Islet precursor cell (in vitro differentiated cells): ENCODE measurements around the gene KIAA0930.
A peak's percentile ranks its signal among the peaks of the same experiment; 100 is the strongest.
"Not testable (repeated sequence)": the region's sequence is repeated elsewhere in the genome, so short reads cannot be mapped to it uniquely, and the experiment has no call there.

Source experiments
- DNase-seq: peaks from one replicate; pipeline ENCODE4 v3.0.0-alpha.2; 2018

KIAA0930 gene

DNA sequence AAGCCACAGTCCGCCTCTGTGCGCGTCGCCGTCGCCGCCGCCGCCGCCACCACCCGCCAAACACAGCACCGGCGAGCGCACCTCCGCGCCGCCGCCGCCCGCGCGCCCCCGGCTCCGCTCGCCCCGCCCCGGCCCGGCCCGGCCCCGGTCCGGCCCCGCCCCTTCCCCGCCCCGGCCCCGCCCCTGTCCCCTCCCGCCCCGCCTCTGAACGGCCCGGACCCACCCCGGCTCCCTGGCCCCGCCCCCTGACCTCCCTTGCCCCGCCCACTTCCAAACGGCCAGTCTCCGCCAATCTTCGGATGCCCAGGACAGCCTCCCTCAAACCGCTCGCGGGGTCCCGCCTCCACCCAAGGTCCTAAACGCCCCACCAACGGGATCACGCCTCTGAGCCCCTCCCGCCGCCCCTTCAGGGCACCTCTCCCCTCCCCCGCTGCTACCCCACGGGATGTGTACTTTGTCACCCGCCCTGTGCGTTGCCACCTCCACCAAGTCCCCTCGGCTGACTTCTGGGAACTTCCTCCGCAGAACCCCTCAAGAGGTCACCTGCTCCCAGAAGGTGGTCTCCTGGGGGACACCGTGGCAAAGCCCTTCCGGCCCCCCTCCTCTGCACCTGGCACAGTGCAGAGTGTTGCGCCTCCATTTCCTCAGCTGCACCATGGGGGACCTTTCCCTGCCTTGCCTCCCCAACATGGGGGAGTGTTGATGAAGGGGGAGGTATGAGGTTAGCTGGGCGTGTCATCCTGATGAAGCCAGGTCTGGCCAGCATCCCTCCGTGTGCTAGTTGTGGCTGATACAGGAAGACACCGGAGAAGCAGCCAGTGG lies at the start of gene KIAA0930:
TSS of gene KIAA0930 (minus strand) at position 85 of the 822 bp plus-strand sequence. CDS start 191 bp downstream, outside the sequence.
- DNase-seq = peak; percentile 87

DNA sequence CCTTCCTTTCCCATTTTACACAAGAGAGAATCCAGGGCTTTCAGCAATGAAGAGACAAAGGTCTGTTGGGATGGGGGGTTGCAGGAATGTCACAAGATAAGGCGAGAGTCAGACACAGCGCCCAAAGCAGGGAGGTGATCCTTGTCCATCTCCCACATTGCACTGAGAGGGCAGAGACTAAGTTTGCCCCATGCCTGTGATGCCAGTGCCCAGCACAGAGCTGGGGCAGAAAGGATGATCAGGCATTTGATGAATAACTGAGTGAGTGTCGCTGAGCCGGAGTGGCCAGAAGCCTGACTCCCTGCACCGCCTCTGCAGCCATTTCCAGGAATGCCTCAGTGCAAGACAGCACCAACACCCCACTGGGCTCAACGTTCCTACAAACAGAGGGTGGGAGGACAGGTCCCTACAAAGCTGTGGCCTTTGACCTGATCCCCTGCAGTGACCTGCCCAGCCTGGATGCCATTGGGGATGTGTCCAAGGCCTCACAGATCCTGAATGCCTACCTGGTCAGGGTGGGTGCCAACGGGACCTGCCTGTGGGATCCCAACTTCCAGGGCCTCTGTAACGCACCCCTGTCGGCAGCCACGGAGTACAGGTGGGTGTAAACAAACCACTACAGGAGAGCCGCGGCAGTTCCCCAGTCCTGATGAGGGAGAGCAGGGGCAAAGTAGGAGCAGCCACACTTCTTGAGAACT lies 46.3 kb upstream of the KIAA0930 start:
- no peak for DNase-seq

DNA sequence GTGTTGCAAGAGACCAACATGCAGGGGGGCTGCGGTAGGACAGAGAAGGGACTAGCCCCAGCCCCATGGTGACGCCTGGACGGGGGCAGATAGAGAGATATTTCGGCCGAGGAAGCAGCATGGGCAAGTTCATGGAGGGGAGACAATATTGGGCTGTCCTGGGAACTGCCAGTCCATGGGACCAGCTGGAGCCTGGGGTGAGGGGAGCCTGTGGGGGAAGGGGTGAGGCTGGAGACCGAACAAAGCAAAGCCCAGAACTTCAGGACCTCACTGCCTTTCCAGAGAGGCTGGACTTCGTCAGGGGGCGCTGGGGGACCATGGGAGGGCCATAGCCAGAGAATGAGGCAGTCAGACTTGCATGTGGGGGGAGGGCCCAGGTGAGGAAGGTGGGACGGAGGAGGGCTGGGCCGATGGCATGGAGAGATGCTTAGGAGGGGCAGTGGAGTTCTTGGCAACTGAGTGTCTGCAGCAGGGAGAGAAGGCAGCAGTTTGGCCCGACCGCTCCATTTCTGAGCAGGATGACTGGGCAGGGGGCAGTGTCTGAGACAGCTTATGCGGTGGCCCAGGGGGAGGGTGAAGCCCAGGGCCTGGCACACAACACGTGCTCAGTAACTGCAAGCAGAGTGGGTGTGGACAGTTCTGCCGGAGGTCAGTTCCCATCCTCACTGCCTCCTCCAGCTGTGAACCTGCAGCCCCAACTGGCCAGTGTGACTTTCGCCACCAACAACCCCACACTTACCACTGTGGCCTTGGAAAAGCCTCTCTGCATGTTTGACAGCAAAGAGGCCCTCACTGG lies 44.8 kb upstream of the KIAA0930 start:
- DNase-seq = no peak

DNA sequence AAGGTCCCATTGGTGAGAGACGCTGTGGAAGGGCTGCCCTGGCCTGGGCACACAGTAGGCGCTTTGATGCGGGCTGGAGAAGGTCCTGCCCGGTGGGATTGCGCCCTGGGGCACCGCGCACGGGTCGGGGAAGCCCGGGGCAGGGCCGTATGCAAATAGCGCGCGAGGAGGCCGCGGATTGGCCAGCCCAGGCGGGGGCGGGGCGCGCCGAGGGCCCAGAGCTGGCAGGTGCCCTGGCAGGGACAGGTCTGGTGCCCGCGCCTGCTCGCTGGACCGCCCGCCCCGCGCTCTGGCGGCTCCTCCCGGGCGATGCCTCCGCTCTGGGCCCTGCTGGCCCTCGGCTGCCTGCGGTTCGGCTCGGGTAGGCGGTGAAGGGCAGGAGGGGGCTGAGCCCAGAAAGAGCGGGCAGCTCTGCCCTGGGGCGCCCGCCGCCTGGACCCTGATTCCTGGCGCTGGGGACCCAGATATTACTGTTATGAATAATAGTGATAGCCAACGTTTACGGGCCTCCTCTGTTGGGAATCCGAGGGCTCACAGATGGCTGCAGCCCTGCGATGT lies 44.1 kb upstream of the KIAA0930 start, which contains the start of gene UPK3A:
TSS of gene UPK3A (plus strand) at position 245 of the 558 bp plus-strand sequence. CDS start at position 310, 65 bp downstream.
- peak; percentile 86 for DNase-seq

DNA sequence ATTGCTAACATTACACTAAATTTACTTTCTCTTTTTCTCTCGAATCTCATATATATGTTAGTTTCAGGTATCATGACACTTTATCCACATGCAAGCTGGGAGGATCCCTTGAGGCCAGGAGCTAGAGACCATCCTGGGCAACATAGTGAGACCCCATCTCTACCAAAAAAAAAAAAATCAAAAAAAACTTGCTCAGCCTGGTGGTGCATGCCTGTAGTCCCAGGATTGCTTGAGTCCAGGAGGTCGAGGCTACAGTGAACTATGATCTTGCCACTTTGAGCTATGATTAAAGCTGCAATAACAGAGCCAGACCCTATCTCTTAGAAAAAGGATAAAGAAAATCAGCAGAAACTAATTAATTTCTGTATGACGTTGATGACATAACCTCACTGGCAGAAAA lies 40.3 kb upstream of the KIAA0930 start:
- DNase-seq = no peak

DNA sequence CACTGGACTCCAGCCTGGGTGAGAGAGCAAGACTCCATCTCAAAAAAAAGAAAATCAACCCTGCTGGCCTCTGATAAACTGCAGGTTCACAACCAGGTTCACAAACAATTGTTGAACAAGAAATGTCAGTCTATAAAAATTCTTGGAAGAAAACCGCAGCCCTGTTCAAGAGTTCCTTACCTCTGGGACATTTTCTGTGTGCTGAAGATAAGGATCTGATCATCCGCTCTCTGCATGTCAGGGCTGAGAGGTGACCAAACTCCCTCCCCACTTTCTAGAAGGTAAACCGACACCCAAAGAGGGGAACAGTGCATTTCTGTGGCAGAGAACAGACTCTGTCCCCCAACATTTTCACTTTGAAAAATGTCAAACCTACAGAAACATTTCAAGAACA lies 39.9 kb upstream of the KIAA0930 start:
- no peak for DNase-seq

DNA sequence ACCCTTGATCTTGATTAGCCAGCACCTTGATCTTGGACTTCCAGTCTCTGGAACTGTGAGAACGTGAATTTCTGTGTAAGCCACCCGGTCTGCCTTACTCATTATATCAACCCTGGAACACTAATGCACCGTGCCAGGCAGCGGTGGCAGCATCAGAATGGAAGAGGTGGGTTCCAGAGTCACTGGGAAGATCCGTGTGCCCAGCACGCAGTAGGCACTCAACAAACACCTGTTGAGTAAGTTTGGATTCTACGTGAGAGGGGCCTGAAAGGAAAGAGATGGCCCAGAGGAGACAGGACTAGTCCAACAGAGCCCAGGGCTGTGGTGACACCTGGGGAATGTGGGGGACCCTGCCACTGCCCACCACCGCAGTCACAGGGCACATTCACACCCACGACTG lies 37.4 kb upstream of the KIAA0930 start:
- no peak for DNase-seq

DNA sequence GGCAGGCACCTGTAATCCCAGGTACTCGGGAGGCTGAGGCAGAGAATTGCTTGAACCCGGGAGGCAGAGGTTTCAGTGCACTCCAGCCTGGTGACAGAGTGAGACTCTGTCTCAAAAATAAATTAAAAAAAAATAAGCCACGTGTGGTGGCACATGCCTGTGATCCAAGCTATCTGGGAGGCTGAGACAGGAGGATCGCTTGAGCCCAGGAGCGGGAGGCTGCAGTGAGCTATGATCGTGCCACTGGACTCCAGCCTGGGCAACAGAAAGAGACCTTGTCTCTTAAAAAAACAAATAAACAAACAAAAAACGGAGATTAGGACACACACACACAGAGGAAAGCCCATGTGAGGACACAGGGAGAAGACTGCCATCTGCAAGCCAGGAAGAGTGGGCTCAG lies 37.0 kb upstream of the KIAA0930 start:
- DNase-seq = not testable (repeated sequence)

DNA sequence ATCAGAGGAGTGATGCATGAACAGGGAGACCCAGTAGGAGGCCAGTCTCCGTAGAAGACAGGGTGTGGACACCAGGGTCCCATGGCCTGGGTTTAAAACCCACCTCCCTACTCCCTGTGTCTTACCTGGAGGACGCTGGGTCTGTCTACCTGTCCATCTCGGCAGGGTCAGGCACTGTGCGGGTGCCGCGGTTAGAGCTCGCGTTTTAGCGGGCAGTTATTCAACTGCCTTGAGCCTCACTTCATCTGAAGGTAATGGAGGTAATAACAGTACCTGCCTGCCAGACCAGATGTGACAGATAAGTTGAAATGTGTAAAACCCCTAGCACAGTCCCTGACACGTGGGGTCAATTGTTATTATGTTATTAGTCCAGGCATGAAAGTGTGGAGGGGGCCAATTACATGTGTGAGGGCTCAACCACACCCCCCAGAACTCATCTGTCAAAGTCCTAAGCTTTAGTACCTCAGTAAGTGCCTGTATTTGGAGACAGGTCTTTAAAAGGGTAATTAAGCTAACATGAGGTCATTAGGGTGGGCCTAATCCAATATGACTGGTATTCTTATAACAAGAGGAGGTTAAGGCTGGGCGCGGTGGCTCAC lies 35.9 kb upstream of the KIAA0930 start:
- peak; percentile 51 for DNase-seq

DNA sequence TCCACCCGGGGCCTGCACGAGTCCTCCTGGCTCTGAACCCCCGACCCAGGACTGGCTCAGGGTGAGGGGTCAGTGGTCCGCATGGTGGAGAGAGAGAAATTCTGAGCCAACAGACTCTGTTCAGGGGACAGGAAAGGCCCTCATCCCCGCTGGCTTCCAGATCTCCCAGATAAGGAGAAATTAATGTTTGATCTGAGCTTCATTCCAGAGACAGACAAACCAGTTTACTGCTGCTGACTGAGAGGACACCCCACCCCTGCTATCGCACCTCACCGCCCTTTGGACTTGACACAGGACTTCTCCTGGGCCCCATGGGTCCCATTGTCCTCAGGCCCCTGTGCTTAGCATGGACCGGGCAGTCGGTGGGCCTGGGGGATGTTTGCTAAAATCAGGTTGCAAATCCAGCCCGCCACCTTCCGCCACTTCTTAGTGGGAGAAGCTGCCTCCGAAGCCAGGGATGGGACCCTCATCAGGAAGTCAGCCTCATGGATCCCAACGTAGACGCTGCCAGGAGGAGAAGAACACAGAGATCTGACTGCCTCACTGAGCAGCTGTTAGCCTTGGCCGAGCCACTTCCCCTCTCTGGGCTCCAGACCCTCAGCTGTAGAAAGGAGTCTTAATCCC lies 32.9 kb upstream of the KIAA0930 start:
- peak; percentile 43 for DNase-seq

DNA sequence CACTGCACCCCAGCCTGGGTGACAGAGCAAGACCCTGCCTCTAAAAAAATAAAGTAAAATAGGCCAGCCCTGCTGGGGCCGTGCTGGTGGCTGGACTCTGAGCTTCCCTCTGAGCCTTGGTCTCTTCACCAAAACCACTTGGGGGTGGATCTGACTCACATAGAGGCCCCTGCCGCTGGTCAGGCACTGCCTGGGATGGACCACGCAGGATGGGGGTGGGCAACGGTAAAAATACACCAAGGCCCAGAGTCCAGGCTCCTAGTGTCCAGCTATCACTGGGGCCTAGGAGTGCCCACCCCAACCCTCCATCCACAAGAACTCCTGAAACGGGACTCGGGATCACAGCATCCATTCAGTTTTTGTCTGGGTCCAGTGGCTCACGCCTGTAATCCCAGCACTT lies 31.8 kb upstream of the KIAA0930 start:
- DNase-seq = peak; percentile 37

DNA sequence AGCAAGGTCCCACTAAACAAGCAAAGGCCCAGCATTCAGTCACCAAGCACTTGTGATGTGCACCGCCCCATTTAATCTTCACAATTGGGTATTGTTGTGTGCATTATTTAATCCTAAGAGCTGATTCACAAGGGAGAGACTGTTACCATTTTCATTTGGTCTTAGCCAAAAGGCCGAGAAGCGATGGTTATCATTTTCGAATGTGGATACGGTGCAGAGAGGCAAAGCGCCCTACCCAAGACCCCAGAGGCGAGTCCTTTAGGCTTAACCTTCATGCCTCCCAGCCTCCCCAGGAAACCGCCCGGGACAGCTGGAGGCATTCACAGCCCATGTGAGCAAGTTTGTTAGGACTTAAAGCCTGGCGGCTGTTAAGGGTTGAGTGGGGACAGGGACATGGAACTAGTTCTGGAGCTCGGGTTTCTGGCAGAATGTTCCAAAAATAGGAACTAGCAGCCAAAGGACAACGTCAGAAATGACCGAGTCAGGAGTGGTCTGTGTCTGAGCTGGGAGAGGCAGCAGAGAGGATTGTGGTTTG lies 31.0 kb upstream of the KIAA0930 start:
- peak; percentile 46 for DNase-seq

DNA sequence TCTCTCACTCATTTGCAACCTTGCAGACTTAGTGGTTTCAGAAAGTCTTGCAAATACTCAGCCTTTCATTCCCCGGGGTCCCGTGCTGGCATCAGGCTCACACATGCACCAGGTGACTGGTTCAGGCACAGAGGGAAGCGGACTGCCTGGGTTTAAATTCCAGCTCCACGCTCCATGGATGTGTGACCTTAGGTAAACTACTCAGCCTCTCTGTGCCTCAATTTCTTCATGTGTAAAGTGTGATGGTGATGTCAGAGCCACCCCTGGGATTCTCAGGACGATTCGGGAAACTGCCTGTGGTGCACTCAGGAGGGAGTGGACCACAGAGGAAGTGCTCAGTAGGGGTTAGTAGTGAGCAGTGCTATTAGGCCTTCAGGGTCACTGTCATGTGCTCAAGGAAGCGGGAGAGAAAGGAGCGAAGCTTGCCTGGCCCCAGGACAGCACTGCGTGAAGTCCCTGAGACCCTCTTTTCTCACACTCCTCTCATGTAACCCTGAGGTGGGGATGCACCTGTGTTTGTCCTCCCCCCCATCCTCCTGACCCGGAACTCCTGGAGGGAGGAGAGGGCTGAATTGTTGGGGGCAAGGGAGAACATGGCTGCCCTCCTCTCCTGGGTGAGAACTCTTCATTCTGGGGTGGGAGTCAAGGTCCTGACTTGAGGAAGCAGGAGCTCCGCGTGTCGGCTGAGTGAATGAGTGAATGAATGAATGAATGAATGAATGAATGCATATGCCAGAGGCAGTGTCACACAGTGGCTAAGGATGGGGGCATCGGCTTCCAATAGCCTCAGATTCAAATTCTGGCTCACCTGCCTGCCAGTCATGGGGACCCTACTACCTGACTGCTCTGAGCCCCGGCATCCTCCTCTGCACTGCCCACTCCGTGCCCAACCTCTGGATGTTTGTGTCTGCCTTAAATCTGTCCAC lies 29.7 kb upstream of the KIAA0930 start:
- DNase-seq = peak; percentile 39

DNA sequence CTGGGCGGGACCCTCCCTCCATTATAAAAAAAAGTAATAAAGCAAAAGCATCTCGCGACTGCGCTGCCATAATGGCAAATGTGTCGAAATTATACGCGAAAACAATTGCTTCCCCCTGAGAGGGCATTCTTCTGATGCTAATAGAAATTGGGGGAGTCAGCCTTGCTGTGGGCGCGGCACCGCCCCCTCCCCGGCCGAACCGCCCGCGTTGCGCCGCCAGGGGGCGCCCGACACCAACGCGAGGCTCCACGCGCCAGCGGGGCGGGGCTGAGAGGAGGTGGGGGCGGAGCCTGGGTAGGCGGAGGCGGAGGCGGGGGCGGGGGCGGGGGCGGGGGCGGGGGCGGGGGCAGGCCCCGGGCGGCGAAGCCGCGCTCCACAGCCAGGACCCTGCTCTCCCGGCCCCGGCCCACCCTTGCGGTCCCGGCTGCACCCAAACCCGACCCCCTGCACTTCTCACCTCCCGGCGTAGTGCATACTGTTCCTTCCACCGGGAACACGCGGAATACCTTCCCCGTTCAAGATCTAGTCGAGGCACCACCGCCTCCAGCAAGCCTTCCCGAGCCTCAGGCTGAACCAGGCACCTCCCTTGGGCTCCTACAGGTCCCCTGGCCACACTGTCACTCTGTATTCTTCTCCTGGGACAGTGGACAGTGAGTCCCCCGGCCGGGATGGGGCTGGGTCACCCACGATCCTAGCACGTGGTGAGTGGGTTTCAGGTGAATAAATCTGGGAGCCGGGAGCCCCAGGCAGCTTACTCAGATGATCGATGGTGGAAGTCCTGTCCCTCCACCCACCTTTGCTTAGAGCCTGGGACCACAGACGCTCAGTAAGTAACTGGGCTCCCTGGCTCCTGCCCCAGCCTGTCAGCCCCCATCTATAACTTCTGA lies 28.5 kb upstream of the KIAA0930 start:
- peak; percentile 89 for DNase-seq

DNA sequence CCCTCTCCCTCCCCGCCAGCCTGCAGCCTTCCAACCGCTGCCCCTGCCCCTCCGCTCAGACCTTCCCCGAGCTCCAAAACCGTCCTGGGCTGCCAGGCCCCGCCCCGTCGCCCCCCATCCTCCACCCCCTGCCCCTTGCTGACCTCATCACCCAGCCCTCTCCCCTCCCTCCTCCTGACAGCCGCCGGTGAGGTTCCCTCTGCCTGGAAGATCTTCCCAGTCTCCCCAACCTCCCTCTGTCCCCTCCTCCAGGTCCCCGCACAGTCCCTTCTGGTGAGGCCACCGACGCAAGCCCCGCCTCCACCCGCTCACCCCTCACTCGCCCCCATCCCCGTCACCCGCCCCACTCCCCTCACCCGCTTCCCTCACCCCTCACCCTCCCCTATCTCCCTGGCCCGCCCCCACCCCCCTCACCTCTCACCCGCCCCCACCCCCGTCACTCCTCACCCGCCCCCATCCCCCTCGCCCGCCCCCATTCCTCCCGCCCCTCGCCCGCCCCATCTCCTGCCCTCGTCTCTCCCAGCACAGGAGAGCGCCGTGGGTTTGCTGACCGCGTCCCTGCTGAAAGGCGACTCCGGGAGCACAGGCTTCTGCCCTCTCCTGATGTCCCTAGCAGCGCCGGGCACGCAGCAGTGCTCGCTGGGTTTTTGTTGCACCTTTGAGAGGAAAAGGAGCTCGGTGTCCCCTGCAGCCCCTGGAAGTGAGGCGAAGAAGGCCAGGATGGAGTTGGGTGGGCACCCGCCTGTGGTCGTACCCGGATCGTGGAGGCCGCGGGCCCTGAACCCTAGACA lies 27.7 kb upstream of the KIAA0930 start:
- peak; percentile 94 for DNase-seq

DNA sequence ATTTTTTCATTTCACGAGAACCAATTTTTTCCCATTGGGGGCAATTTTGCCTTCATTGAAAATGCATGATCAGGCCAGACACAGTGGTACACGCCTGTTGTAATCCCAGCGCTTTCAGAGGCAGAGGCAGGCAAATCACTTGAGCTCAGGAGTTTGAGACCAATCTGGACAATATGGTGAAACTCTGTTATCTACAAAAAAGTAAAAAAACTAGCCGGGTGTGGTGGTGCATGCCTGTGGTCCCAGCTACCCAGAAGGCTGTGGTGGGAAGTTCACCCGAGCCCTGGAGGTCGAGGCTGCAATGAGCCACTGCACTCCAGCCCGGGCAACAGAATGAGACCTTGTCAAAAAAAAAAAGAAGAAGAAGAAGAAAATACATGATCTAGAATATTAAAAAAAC lies 24.8 kb upstream of the KIAA0930 start:
- DNase-seq = no peak

DNA sequence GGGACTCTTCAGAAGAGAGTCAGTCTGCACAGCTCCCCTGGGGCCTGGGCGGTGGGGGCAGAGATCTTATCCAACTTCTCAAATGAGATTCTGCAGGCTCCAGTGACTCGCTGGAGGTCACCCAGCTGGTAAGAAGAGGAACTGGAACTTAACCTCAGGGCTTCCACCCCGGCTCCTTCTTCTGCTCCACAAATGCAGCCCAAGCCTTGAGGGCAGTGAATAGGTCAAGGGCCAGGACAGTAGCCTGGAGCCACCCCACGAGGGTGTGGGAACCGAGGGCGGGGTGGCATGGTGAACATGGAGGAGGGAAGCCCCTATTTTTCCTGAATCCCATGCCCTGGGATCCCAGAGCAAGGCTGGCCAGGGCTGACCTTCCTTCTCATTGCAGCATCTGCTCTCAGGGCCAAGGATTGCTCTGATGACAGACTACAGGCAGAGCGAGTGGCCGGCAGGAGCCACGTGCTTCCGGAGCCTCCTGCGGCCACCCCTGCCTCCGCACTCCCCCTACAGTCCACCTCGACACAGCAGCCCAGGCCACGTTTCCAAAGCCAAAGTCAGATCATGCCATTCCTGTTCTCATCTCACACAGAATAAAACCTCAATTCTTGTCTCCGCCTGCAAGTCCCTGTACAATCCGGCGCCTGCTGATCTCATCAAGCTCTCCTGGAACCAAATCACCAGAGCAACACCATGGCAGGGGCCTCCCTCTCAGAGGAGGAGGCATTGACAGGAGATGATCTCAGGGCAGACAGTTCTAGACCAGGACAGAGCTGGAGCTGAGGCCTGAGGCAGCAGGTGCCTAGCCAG lies 23.0 kb upstream of the KIAA0930 start:
- peak; percentile 92 for DNase-seq
